ENCODE data around the gene HOXC11. TPM values are rescaled to one million over a fixed set of nuclear protein-coding genes. Genes with fewer than 3 reads are reported as not detected.

The HOXC11 gene
- total and polyA plus RNA-seq, 8 donors, result not detected

GRCh38 chr12:54016478-54016964, 43.6 kb downstream of the HOXC11 start:
- DNase-seq (peak in 1 of 4 donors; percentile 56), ATAC-seq (no peak)
- peaks cover 0 to 22% of the 10 kb centered on the region in 2 donors for H3K4me1 ChIP-seq
- no peaks in the 10 kb centered on the region for H3K9me3 ChIP-seq
- H3K4me3 ChIP-seq, result no peak overlapping the region
- peaks cover 89 to 100% of the 10 kb centered on the region in 2 donors for H3K27me3 ChIP-seq
- no peak overlapping the region for H3K27ac ChIP-seq
- H3K36me3 ChIP-seq, result no peaks in the 10 kb centered on the region
- TF ChIP-seq CTCF (IDR thresholded peaks at IDR 0.05), result no peak
- intact Hi-C loops (cut with DNase I), result no loop called here

GRCh38 chr12:54017027-54017788, 44.3 kb downstream of the HOXC11 start:
- Histone ChIP-seq H3K4me3 (peak overlapping the region; percentile 25 to 28), H3K27ac (no peak overlapping the region), H3K36me3 (no peaks in the 10 kb centered on the region), H3K4me1 (peaks cover 0 to 22% of the 10 kb centered on the region in 2 donors), H3K9me3 (no peaks in the 10 kb centered on the region), H3K27me3 (peaks cover 89 to 100% of the 10 kb centered on the region in 2 donors)
- DNase-seq, result peak in 1 of 4 donors; percentile 15
- intact Hi-C loops (cut with DNase I), result no loop called here
- peak; percentile 14 for ATAC-seq
- no peak for TF ChIP-seq CTCF (IDR thresholded peaks at IDR 0.05)

DNA sequence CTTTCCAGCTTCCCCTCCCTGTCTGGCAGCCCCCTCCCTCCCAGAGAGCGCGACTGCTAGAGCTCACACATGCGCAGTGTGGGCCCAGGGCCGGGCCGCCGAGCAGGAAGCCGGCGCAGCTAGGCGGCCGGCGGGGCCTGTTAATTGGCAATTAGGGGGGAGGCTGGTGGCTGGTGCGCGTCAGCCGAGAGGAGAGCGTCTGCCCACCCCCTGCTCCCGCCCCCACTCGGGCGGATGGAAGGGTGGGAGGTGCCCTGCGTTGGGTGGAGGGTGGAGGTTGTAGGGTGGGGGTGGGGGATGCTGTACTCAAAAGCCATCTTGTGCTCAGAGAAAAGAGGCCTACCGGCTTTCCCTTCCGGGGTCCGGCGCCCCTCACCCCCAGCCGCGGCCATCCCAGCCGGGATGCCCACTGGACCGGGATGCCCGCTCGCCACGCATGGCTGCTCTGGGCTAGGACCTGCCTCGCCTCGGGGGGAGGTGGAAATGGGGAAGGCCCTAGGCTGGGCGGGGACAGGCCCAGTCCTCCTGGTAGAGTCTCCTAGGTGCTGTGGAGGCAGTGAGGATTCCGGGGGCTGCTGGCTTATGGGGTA, 45.0 kb downstream of the HOXC11 start:
- Histone ChIP-seq H3K27me3 (peaks cover 88 to 100% of the 10 kb centered on the region in 2 donors), H3K4me3 (peak overlapping the region; percentile 25 to 28), H3K4me1 (peaks cover 0 to 22% of the 10 kb centered on the region in 2 donors), H3K36me3 (no peaks in the 10 kb centered on the region), H3K9me3 (no peaks in the 10 kb centered on the region), H3K27ac (no peak overlapping the region)
- DNase-seq, result peak in 3 of 4 donors; percentile 72 to 88 (median 76)
- intact Hi-C loops (cut with DNase I), result no loop called here
- no peak for TF ChIP-seq CTCF (IDR thresholded peaks at IDR 0.05)
- peak; percentile 86 for ATAC-seq

DNA sequence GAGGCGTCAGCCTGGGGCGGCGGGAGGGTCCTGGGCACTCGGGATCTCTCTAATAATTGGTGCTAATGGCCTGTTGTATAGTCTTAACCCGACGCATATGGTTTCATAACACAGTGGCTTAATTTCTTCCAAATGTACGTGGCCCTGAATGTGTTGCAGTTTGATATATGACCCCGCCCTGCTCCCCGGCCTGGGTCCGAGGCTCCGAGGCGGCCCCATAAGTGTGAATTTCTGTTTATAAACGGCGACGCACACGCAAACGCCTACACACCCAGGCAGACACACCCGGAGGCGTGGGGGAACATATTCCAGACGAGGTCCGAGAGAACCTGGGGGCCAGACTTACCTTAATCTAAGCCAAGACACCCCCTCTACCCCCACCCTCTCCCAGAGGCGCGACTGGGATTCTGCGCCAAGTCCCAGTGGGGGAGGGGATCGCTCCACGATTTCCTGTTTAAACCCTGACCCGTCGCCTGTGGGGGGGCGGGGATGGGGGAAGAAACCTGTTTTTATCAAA, 45.6 kb downstream of the HOXC11 start:
- DNase-seq (peak in 1 of 4 donors; percentile 21), ATAC-seq (no peak)
- Histone ChIP-seq H3K27me3 (peaks cover 88 to 100% of the 10 kb centered on the region in 2 donors), H3K9me3 (no peaks in the 10 kb centered on the region), H3K4me1 (peaks cover 0 to 22% of the 10 kb centered on the region in 2 donors), H3K4me3 (peak overlapping the region; percentile 25 to 28), H3K36me3 (no peaks in the 10 kb centered on the region), H3K27ac (no peak overlapping the region)
- intact Hi-C loops (cut with DNase I), result no loop called here
- no peak for TF ChIP-seq CTCF (IDR thresholded peaks at IDR 0.05)

Measured in left lung (tissue), 10 donors.